Stimulated activated CD4-positive, alpha-beta T cell treated with anti-CD3 and anti-CD28 coated beads, Interleukin-4, amount 100 ng/mL, for 24 hours (primary cell): ENCODE results near the gene AMMECR1.
"Not testable (repeated sequence)": the region's sequence is repeated elsewhere in the genome, so short reads cannot be mapped to it uniquely, and the experiment has no call there.

Experiments used
- DNase-seq: peaks from one replicate; pipeline ENCODE4 v3.0.0-alpha.2; 2020

AMMECR1 gene

DNA sequence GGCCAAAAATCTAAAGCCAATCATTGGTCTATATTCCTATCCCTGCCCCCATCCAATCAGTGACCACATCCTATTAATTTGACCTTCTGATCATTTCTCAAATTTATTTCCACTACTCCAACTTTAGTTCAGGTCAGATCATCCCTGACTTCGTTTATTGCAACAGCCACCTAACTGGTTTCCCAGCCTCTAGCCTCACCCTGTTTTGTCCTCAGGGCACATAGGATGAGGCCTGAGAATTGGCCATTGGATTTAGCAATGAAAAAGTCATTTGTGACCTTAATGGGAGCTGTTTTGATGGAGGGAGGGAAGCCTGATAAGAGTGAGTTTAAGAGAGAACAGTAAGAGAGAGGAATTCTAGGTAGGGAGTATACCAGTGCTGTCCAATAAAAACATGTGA lies 155.0 kb downstream of the AMMECR1 start:
- no peak for DNase-seq

DNA sequence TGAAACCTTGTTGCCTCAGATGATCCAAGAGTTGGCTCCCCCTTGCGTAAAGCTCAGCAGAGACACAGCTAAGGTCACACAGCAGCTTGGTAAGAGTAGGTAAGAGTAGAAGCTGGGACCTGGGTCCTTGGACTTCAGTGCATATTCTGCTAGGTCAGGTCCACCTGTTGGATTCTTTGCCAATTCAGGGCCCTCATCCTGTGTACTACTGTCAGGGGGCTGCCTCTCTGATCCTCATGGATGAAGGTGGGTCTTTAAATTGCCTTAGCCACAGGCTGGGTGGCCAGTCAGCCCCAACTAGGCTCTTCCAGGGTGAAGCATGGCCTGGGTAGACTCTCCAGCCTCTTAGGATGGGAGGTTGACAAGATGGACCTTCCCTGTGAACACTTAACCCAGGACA lies 155.8 kb downstream of the AMMECR1 start:
- no peak for DNase-seq

DNA sequence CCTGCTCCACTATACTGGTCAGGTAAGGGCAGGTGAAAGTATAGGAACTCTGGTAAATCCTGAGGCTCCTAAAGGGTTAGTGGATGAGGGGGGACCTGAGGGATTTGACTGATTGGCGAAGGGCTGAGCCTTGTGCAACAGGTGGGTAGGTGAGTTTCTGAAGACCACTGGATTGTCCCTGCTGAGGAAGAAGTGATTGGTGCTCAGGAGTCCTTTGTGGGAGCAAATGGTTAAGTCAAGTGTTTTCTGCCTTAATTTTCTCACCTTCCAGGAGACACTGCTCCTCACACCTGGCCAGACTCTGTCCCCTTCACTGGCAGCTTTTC lies 156.6 kb downstream of the AMMECR1 start:
- no peak for DNase-seq

DNA sequence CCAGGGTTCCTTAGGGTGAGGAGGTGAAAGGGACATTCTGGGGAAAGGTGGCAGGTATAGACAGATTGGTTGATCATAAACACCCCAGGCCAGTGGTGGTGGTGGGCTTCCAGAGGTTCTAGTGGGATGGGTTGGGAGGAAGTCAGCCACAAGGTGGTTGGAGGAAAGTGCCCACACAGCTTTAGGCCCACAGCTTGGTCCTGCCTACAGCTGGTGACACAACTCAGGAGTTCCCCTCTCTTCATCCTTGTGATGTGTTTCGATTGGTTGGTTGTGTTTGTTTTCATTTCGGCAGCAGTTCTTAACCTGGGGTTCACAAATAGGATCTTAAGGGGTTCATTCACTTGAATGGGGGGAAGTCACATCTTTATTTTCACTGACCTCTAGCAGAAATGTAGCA lies 158.0 kb downstream of the AMMECR1 start:
- DNase-seq: no peak

DNA sequence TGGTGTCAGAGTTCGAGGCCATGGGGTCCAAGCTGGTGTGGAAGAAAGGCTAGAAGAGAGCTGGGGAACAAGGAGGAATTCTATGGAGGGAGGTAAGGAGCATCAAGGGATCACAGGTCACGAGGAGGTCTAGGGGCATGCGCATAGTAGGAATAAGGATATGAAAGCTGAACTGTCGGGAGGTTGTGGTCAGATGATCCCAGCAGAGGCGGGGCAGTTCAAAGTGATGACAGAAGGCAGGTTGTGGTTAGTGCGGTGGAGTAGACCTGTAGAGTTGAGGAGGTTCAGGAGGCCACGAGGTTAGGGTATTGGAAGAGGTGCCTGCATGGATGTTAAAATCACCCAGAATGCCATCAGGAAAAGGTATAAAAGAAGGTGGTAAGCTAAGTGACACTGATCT lies 158.7 kb downstream of the AMMECR1 start:
- no peak for DNase-seq

DNA sequence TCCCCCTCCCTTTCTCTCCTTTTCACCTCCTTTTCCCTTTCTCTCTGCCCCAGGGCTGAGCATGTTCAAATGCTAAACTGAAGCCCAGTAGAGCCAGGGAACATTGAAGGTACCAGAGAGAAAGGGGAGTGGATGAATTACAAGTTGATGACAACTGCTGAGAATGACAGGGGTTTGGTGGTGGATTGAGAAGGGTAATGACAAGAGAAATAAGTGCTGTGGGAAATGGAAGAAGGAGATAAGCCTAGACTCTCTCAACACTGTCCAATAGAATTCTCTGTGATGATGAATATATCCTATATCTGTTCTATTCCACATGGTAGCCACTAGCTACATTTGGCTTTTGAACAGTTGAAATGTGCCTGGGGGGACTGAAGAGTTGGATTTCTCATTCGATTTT lies 160.4 kb downstream of the AMMECR1 start:
- no peak for DNase-seq

DNA sequence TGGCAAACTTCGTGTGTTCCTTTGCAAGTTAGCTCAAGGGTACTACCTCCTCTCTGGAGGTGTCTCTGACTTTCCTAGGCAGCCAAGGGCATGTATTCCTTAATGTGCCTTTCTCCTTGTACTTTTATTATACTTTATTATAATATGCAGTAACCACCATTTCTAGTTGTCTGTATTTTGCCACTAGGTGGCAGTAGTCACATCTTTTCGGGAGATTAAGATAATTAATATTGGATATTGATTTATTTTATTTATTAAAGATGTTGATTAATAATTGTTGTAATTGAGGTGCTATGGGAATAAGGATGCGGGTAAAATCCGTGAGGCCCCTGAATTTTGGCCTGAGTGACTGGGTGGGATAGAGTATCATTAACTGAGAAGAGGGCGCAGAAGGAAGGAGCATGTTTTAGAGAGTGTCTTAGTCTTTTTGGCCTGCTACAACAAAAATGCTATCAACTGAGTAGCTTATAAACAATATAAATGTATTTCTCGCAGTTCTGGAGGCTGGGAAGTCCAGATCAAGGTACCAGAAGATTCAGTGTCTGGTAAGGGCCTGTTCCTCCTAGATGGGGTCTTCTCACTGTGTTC lies 161.6 kb downstream of the AMMECR1 start:
- DNase-seq: peak; percentile 5

DNA sequence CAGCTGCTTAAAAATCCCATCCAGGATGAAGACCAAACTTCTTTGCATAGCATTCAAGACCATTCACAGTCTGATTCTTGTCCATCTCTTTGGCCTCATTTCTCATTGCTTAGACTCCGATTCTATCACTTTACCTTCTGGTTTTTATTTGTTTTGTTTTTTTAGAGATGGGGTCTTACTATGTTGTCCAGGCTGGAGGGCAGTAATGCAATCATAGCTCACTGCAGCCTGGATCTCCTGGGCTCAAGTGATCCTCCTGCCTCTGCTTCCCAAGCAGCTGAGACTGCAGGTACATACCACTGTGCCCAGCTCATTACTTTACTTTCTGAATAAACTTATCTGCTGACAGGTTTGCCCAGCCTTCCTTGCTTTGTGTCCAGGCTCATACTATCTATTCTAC lies 162.1 kb downstream of the AMMECR1 start:
- DNase-seq: no peak

DNA sequence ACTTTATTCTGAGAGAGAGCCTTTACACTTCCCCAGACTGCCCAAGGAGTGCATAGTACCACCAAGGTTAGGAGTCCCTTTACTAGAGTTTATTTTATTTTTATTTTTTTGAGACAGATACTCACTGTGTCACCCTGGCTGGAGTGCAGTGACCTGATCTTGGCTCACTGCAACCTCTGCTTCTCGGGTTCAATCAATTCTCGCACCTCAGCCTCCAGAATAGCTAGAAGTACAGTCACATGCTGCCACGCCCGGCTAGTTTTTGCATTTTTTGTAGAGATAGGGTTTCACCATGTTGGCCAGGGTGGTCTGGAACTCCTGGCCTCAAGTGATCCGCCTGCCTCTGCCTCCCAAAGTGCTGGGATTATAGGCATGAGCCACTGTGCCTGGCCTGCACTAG lies 163.6 kb downstream of the AMMECR1 start:
- not testable (repeated sequence) for DNase-seq

DNA sequence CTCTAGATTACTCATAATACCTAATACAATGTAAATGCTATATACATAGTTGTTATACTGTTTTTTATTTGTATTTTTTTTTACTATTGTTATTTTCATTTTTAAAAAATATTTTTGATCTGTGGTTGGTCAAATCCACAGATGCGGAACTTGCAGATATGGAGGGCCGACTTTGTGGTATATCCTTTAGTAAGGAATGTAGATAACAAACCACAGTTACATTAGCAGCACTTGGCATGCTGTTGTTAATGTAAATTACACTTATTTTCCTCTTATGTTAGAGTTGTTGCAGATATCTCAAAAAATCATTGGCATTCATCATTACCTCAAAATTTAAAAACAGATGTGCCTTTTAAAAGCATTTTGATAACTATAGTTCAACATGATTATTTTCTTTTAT lies 164.0 kb downstream of the AMMECR1 start:
- DNase-seq: no peak

DNA sequence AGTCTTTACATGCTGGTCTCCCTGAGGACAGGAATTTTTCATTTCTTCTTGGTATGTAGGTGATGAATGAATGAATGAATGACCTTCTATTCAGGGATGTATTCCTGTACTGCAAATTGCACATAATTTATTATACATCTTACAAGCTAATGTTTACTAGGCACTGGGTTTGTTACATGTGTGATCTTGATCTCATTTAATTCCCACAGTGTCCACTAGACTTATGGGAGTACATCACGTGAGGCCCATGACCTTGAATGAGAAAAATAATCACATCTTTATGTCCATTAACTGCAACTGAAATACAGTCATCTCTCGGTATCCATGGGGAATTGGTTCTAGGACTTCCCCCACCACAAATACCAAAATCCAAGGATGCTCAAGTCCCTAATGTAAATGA lies 164.6 kb downstream of the AMMECR1 start:
- DNase-seq: no peak

DNA sequence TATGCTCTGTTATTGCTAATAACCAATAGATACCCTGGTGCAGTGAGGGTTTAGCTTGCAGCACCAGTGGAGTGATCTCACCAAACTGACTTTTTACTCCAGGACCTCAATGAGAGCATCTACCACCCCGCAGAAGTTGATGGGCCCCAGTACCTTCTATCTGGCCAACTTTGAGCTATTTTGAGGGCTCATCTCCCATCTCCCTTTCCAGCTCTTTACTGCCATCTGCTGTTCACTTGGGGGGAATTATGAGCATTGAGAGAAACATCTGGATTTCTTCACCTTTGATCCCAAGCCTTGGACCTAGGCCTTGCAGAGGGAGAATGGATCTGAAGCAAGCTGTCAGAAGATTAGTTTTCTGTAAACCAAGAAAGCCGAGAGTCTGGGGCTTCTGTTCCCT lies 171.4 kb downstream of the AMMECR1 start:
- peak; percentile 35 for DNase-seq

DNA sequence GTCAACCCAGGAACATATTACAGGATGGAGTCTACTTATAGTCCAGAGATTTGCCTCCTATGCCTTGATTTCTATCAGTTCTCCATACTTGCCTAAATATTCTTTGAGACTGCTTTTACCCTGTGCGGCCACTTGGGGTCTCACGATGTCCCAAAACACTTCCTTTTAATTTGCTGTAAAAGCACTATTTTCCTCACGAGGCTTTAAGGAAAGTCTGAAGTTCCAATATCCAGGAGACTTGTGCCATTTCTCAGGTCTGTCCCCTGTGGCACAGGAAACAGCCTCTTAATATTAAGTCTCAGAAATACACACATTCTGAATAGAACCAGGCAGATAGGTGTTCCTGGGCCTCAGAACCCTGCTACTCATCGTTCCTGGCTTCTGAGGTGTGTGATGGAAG lies 172.0 kb downstream of the AMMECR1 start:
- DNase-seq: peak; percentile 11

DNA sequence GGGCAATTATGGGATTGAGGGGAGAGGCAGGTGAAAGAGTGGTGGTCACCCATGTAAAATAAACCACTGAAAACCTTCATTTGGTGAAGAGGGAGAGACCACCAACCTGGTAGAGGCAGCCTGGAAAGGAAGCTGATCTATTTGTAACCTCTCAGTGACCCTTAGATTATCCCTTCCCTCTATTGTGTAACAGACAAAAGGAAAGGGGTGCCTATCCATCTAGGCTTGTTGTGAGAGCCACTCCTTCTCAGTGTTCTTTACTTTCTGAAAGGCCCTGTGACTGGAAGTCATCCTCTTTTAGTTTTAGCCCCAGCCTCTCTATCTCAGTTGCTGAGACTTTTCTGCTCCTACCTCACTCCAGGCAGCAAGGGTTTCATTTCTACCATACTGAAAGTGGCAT lies 172.6 kb downstream of the AMMECR1 start:
- DNase-seq: no peak
